Activated CD8-positive, alpha-beta T cell treated with anti-CD3 and anti-CD28 coated beads for 36 hours (primary cell): ENCODE measurements around the gene FBXO47. TPM values are rescaled to one million over a fixed set of nuclear protein-coding genes. Genes with fewer than 3 reads are reported as not detected.

Experiments
- ATAC-seq: fragments of 200-7000 bp; cut with Tn5 transposase; one replicate; pipeline ENCODE4 v1.10.0; 2021; ENCODE audit warnings: mild to moderate bottlenecking, moderate library complexity
- CTCF ChIA-PET: fragments of 350-600 bp; sonication (Branson Sonifier 250); formaldehyde crosslinking; loops from one replicate; lab custom pipeline; 2021; ENCODE audit warnings: antibody characterized with exemption; lab: Charles Lee
- POLR2A ChIA-PET: fragments of 350-600 bp; sonication (Branson Sonifier 250); formaldehyde crosslinking; loops from one replicate; lab custom pipeline; 2021; ENCODE audit warnings: antibody characterized with exemption; lab: Charles Lee
- DNase-seq: peaks from one replicate; pipeline ENCODE4 v3.0.0-alpha.2; 2020
- H3K27ac Mint-ChIP-seq: one replicate; pipeline ENCODE4 v1.8.0; 2021; ENCODE audit warnings: mild to moderate bottlenecking, mixed read lengths
- H3K27me3 Mint-ChIP-seq: one replicate; pipeline ENCODE4 v1.8.0; 2021; ENCODE audit warnings: mixed read lengths
- H3K36me3 Mint-ChIP-seq: one replicate; pipeline ENCODE4 v1.8.0; 2021; ENCODE audit warnings: low read depth, mixed read lengths
- H3K4me1 Mint-ChIP-seq: one replicate; pipeline ENCODE4 v1.8.0; 2021; ENCODE audit warnings: low read depth, mixed read lengths
- H3K4me3 Mint-ChIP-seq: one replicate; pipeline ENCODE4 v1.8.0; 2021; ENCODE audit warnings: mild to moderate bottlenecking, moderate library complexity, mixed read lengths
- H3K9me3 Mint-ChIP-seq: one replicate; pipeline ENCODE4 v1.8.0; 2021; ENCODE audit warnings: mixed read lengths
- CTCF ChIP-seq: fragments of 200-600 bp; IDR thresholded peaks from one replicate; pipeline ENCODE4 v1.8.0; 2022; ENCODE audit warnings: antibody characterized with exemption, mild to moderate bottlenecking
- intact Hi-C: fragments of 100-400 bp; cut with micrococcal nuclease; formaldehyde crosslinking; loops from one replicate; pipeline ENCODE4 v1.10.0; 2022
- total RNA-seq, 2 experiments: library from RNA; stranded (reverse); gene quantifications; one replicate each; pipeline ENCODE4 v1.2.3, GENCODE V29; 2021

FBXO47 gene
- total RNA-seq, 2 experiments from 2014 or later = not detected

GRCh38 chr17:38969281-38969680 is 2.1 kb upstream of the FBXO47 start:
- DNase-seq (no peak), ATAC-seq (no peak)
- no peaks in the 10 kb centered on the region for H3K9me3 Mint-ChIP-seq
- H3K36me3 Mint-ChIP-seq = no peaks in the 10 kb centered on the region
- intact Hi-C loops = no loop called here
- no peak for TF ChIP-seq CTCF
- CTCF ChIA-PET = interaction anchor here (0.6 to 3.9 kb wide), 2 partner anchors 14 to 179 kb away, joined by 3 to 24 read pairs; no protein-coding TSS in a partner anchor
- H3K27ac Mint-ChIP-seq = no peak overlapping the region
- POLR2A ChIA-PET = no interaction called here
- H3K27me3 Mint-ChIP-seq = no peaks in the 10 kb centered on the region
- H3K4me3 Mint-ChIP-seq = no peak overlapping the region
- H3K4me1 Mint-ChIP-seq = peaks cover 18% of the 10 kb centered on the region

- Mint-ChIP-seq H3K36me3 (no peaks in the 10 kb centered on the region), H3K4me1 (peaks cover 20% of the 10 kb centered on the region), H3K4me3 (no peak overlapping the region), H3K9me3 (no peaks in the 10 kb centered on the region), H3K27me3 (no peaks in the 10 kb centered on the region), H3K27ac (no peak overlapping the region)
- CTCF ChIA-PET = interaction anchor here (0.7 to 1.4 kb wide), 2 partner anchors 93 to 203 kb away, joined by 3 read pairs; no protein-coding TSS in a partner anchor
- intact Hi-C loops = no loop called here
- DNase-seq (no peak), ATAC-seq (no peak)
- POLR2A ChIA-PET = no interaction called here
- TF ChIP-seq CTCF = no peak
These were observed 5.8 kb downstream of the FBXO47 start for GRCh38 chr17:38961413-38961812.

- DNase-seq (peak; percentile 11), ATAC-seq (peak; percentile 67)
- Mint-ChIP-seq H3K4me3 (no peak overlapping the region), H3K27me3 (no peaks in the 10 kb centered on the region), H3K9me3 (no peaks in the 10 kb centered on the region), H3K4me1 (peaks cover 20% of the 10 kb centered on the region), H3K27ac (peak overlapping the region; percentile 68), H3K36me3 (no peaks in the 10 kb centered on the region)
- intact Hi-C loops = no loop called here
- ChIA-PET POLR2A (no interaction called here), CTCF (interaction anchor here (1.4 kb wide), 1 partner anchor 92 kb away, joined by 3 read pairs; no protein-coding TSS in a partner anchor)
- no peak for TF ChIP-seq CTCF
These were observed 6.8 kb downstream of the FBXO47 start for GRCh38 chr17:38960402-38960801.

GRCh38 chr17:38959508-38959907 is 7.7 kb downstream of the FBXO47 start:
- peaks cover 20% of the 10 kb centered on the region for H3K4me1 Mint-ChIP-seq
- H3K4me3 Mint-ChIP-seq = no peak overlapping the region
- no peak overlapping the region for H3K27ac Mint-ChIP-seq
- POLR2A ChIA-PET = no interaction called here
- ATAC-seq (peak; percentile 53), DNase-seq (peak; percentile 44)
- H3K36me3 Mint-ChIP-seq = no peaks in the 10 kb centered on the region
- intact Hi-C loops = no loop called here
- no peak for TF ChIP-seq CTCF
- CTCF ChIA-PET = no interaction called here
- H3K9me3 Mint-ChIP-seq = no peaks in the 10 kb centered on the region
- no peaks in the 10 kb centered on the region for H3K27me3 Mint-ChIP-seq

GRCh38 chr17:38958756-38959155 is 8.4 kb downstream of the FBXO47 start:
- no peak for DNase-seq
- intact Hi-C loops = no loop called here
- Mint-ChIP-seq H3K4me3 (no peak overlapping the region), H3K4me1 (peaks cover 20% of the 10 kb centered on the region), H3K27me3 (no peaks in the 10 kb centered on the region), H3K27ac (peak overlapping the region; percentile 42), H3K9me3 (no peaks in the 10 kb centered on the region), H3K36me3 (no peaks in the 10 kb centered on the region)
- ATAC-seq = no peak
- POLR2A ChIA-PET = interaction anchor here (1.2 kb wide), 1 partner anchor 9 kb away, joined by 3 read pairs; the partner anchor contains the start of gene FBXO47
- CTCF ChIA-PET = interaction anchor here (1.2 to 1.6 kb wide), 2 partner anchors 8 to 24 kb away, joined by 3 to 6 read pairs; partner anchors contain the start of gene FBXO47
- no peak for TF ChIP-seq CTCF
